B cell (primary cell): ENCODE data around the gene PALB2. TPM values are rescaled to one million over a fixed set of nuclear protein-coding genes. Genes with fewer than 3 reads are reported as not detected.

Source experiments
- ATAC-seq: fragments of 200-7000 bp; cut with Tn5 transposase; one replicate; pipeline ENCODE4 v1.10.0; 2021; ENCODE audit warnings: low read depth, mild to moderate bottlenecking, moderate number of reproducible peaks, moderate library complexity
- CTCF ChIA-PET: fragments of 350-600 bp; sonication (Branson Sonifier 250); formaldehyde crosslinking; loops from one replicate; lab custom pipeline; 2021; ENCODE audit warnings: antibody characterized with exemption, inconsistent platforms; lab: Charles Lee
- POLR2A ChIA-PET: fragments of 350-600 bp; sonication (Branson Sonifier 250); formaldehyde crosslinking; loops from one replicate; lab custom pipeline; 2021; ENCODE audit warnings: antibody characterized with exemption; lab: Charles Lee
- DNase-seq: peaks from one replicate; pipeline ENCODE4 v3.0.0; 2013
- H2AFZ ChIP-seq: 2 replicates; pipeline ENCODE4 v1.6.1; 2012; ENCODE audit warnings: mild to moderate bottlenecking, low read depth, low read length; ENCODE audit not compliant: insufficient read depth, poor library complexity, severe bottlenecking
- H3K27ac ChIP-seq, 2 donors: 1 replicate in 1 of 2; 2 replicates in 1 of 2; pipeline ENCODE4 v1.5.1; 2012 to 2013; ENCODE audit warnings: low read length in 2 of 2, mild to moderate bottlenecking in 2 of 2, moderate library complexity in 1 of 2
- H3K27me3 ChIP-seq, 4 experiments: fragments of 200-600 bp in 1 of 4; sonication (generic) in 1 of 4; replicated peaks in 1 of 4; 1 replicate in 2 of 4; 2 replicates in 2 of 4; pipeline versions ENCODE4 v1.6.1 to v1.7.0; 2013 to 2016; ENCODE audit warnings: low read length in 3 of 4, mild to moderate bottlenecking in 2 of 4, mixed read lengths in 1 of 4, moderate library complexity in 1 of 4; ENCODE audit not compliant: insufficient read depth in 4 of 4, control insufficient read depth in 3 of 4; ENCODE audit errors: control extremely low read depth in 1 of 4
- H3K36me3 ChIP-seq, 2 experiments: replicated peaks in 1 of 2; 1 replicate in 1 of 2; 2 replicates in 1 of 2; pipeline versions ENCODE4 v1.6.1 to v1.7.1; 2013; ENCODE audit warnings: low read length in 1 of 2; ENCODE audit not compliant: insufficient read depth in 2 of 2, control insufficient read depth in 1 of 2; ENCODE audit errors: control extremely low read depth in 1 of 2, extremely low read depth in 1 of 2
- H3K4me1 ChIP-seq, 2 donors: fragments of 200-600 bp in 1 of 2; sonication (generic) in 1 of 2; 1 replicate in 1 of 2; 2 replicates in 1 of 2; pipeline versions ENCODE4 v1.5.1 to v1.6.1; 2013 to 2017; ENCODE audit warnings: low read length in 2 of 2; ENCODE audit not compliant: control insufficient read depth in 2 of 2, insufficient read depth in 2 of 2
- H3K4me2 ChIP-seq: replicated peaks from 2 replicates; pipeline ENCODE3; 2012; ENCODE audit warnings: mild to moderate bottlenecking, low read depth, low read length; ENCODE audit not compliant: poor library complexity, severe bottlenecking
- H3K4me3 ChIP-seq, 5 experiments: fragments of 200-600 bp in 1 of 5; sonication (generic) in 1 of 5; 1 replicate in 3 of 5; 2 replicates in 2 of 5; pipeline versions ENCODE4 v1.5.1 to v1.7.0; 2011 to 2016; ENCODE audit warnings: low read length in 4 of 5, mild to moderate bottlenecking in 4 of 5, low read depth in 2 of 5, control low read depth in 1 of 5, moderate library complexity in 1 of 5; ENCODE audit not compliant: insufficient read depth in 1 of 5; ENCODE audit errors: control extremely low read depth in 1 of 5, extremely low read depth in 1 of 5
- H3K79me2 ChIP-seq: fragments of 200-600 bp; sonication (generic); one replicate; pipeline ENCODE4 v1.6.0; 2016; ENCODE audit warnings: low read length; ENCODE audit not compliant: control insufficient read depth, insufficient read depth
- H3K9ac ChIP-seq: fragments of 200-600 bp; sonication (generic); 2 replicates; pipeline ENCODE4 v1.6.1; 2017; ENCODE audit warnings: mild to moderate bottlenecking, low read length, moderate library complexity
- H3K9me3 ChIP-seq, 3 donors: one replicate each; pipeline versions ENCODE4 v1.6.1 to v1.7.1; 2013; ENCODE audit warnings: low read length in 2 of 3; ENCODE audit not compliant: control insufficient read depth in 2 of 3, insufficient read depth in 1 of 3; ENCODE audit errors: control extremely low read depth in 1 of 3
- H4K20me1 ChIP-seq: 2 replicates; pipeline ENCODE4 v1.6.0; 2012; ENCODE audit warnings: mild to moderate bottlenecking, low read length; ENCODE audit not compliant: insufficient read depth, control insufficient read depth, poor library complexity, severe bottlenecking
- H3K27ac Mint-ChIP-seq: one replicate; pipeline ENCODE4 v1.8.0; 2021; ENCODE audit warnings: mixed read lengths
- H3K27me3 Mint-ChIP-seq: one replicate; pipeline ENCODE4 v1.8.0; 2021; ENCODE audit warnings: mixed read lengths
- H3K4me1 Mint-ChIP-seq: one replicate; pipeline ENCODE4 v1.8.0; 2021; ENCODE audit warnings: mixed read lengths
- H3K4me3 Mint-ChIP-seq: one replicate; pipeline ENCODE4 v1.8.0; 2021; ENCODE audit warnings: mixed read lengths
- H3K9me3 Mint-ChIP-seq: one replicate; pipeline ENCODE4 v1.8.0; 2022; ENCODE audit warnings: mixed read lengths; ENCODE audit not compliant: insufficient read depth
- CTCF ChIP-seq: fragments of 200-600 bp; IDR thresholded peaks from one replicate; pipeline ENCODE4 v1.8.0; 2022; ENCODE audit warnings: antibody characterized with exemption, mild to moderate bottlenecking
- EZH2 ChIP-seq: IDR thresholded peaks from 2 replicates; pipeline ENCODE4 v1.6.1; 2012; ENCODE audit warnings: borderline replicate concordance, low read depth, mild to moderate bottlenecking, moderate library complexity, low read length; ENCODE audit not compliant: insufficient read depth, poor library complexity, severe bottlenecking
- WGBS: methylation state at CpG from one replicate; pipeline ENCODE4 v1.1.5; 2013; ENCODE audit warnings: missing lambda C conversion rate; ENCODE audit not compliant: insufficient coverage; 5-methylcytosine and 5-hydroxymethylcytosine counted together
- intact Hi-C: fragments of 100-400 bp; cut with micrococcal nuclease; formaldehyde crosslinking; loops from one replicate; pipeline ENCODE4 v1.10.0; 2022
- polyA plus RNA-seq: library from polyadenylated mRNA; depleted of rRNA; stranded (reverse); fragments of >200 nt; gene quantifications from 2 replicates; pipeline ENCODE4 v1.2.3, GENCODE V29; 2012
- total RNA-seq, 2 donors: library from RNA; stranded (reverse); fragments of 120-200 nt in 1 of 2; gene quantifications; 1 replicate in 1 of 2; 2 replicates in 1 of 2; pipeline versions ENCODE4 v1.2.3 to v1.2.4, GENCODE V29; 2013 to 2022

Gene PALB2
- total and polyA plus RNA-seq, 2 donors (not counting 1 experiment from before 2014, with no cell fraction given): 3.6 to 16.3 TPM

- Mint-ChIP-seq H3K4me3 (no peak overlapping the region), H3K27ac (no peak overlapping the region), H3K4me1 (no peaks in the 10 kb centered on the region), H3K9me3 (no peaks in the 10 kb centered on the region), H3K27me3 (no peaks in the 10 kb centered on the region)
- no peak for ATAC-seq
- peaks cover 4 to 39% of the 10 kb centered on the region in 2 experiments for H3K36me3 ChIP-seq
- no peak overlapping the region for H3K9ac ChIP-seq
- no peak for TF ChIP-seq EZH2
- no peak for TF ChIP-seq CTCF
- CTCF ChIA-PET: no interaction called here
- WGBS: 100% methylated on average over 9 of the region's 9 CpGs
- H3K9me3 ChIP-seq: no peaks in the 10 kb centered on the region
- no peak overlapping the region for H2AFZ ChIP-seq
- intact Hi-C loops: no loop called here
- H4K20me1 ChIP-seq: no peaks in the 10 kb centered on the region
- H3K27me3 ChIP-seq: no peaks in the 10 kb centered on the region
- H3K4me3 ChIP-seq: no peak overlapping the region
- H3K79me2 ChIP-seq: no peaks in the 10 kb centered on the region
- POLR2A ChIA-PET: no interaction called here
- no peak overlapping the region for H3K27ac ChIP-seq
- no peaks in the 10 kb centered on the region for H3K4me1 ChIP-seq
- H3K4me2 ChIP-seq: no peak overlapping the region
- DNase-seq: no peak
These were observed 25.3 kb downstream of the PALB2 start for GRCh38 chr16:23615805-23616204.

- 100% methylated on average over 1 of the region's 3 CpGs for WGBS
- CTCF ChIA-PET: interaction anchor here (0.7 kb wide), 1 partner anchor 200 kb away, joined by 4 read pairs; no protein-coding TSS in a partner anchor
These were observed 29.2 kb downstream of the PALB2 start for GRCh38 chr16:23611936-23612335.

More at GRCh38 chr16:23611936-23612335, 29.2 kb downstream of the PALB2 start:
- peaks cover 4 to 23% of the 10 kb centered on the region in 2 experiments for H3K36me3 ChIP-seq
- no peaks in the 10 kb centered on the region for H3K79me2 ChIP-seq
- Mint-ChIP-seq H3K27ac (no peak overlapping the region), H3K9me3 (no peaks in the 10 kb centered on the region), H3K4me3 (no peak overlapping the region), H3K4me1 (no peaks in the 10 kb centered on the region), H3K27me3 (no peaks in the 10 kb centered on the region)
- POLR2A ChIA-PET: no interaction called here
- TF ChIP-seq EZH2: no peak
- TF ChIP-seq CTCF: no peak
- no peak overlapping the region for H3K9ac ChIP-seq
- no peaks in the 10 kb centered on the region for H3K4me1 ChIP-seq
- no peak overlapping the region for H3K4me3 ChIP-seq
- intact Hi-C loops: no loop called here
- no peaks in the 10 kb centered on the region for H3K27me3 ChIP-seq
- H4K20me1 ChIP-seq: no peaks in the 10 kb centered on the region
- no peaks in the 10 kb centered on the region for H3K9me3 ChIP-seq
- H3K4me2 ChIP-seq: no peak overlapping the region
- no peak overlapping the region for H2AFZ ChIP-seq
- ATAC-seq (no peak), DNase-seq (no peak)
- H3K27ac ChIP-seq: no peak overlapping the region
